DND-41 (cell line): Measurements from ENCODE around the gene PYGM.

ENCODE experiments used
- CTCF ChIP-seq: IDR thresholded peaks from 2 replicates; pipeline ENCODE4 v1.5.1; 2012; ENCODE audit warnings: borderline replicate concordance, low read length, moderate library complexity, mild to moderate bottlenecking; ENCODE audit not compliant: poor library complexity, severe bottlenecking; ENCODE audit errors: extremely low read depth
- EZH2 ChIP-seq: IDR thresholded peaks from 3 replicates; pipeline ENCODE4 v1.6.1; 2012; ENCODE audit warnings: borderline replicate concordance, low read depth, mild to moderate bottlenecking, moderate library complexity, low read length, inconsistent platforms; ENCODE audit not compliant: severe bottlenecking

- no peak for TF ChIP-seq CTCF
- TF ChIP-seq EZH2: no peak
These were observed 23.1 kb downstream of the PYGM start for GRCh38 chr11:64736654-64737053.
